OCI-LY7 (cell line): ENCODE data around the gene CLDN1.

Experiments used
- CTCF ChIP-seq: fragments of 200-600 bp; sonication (generic); conservative IDR thresholded peaks from 2 replicates; pipeline ENCODE4 v1.5.1; 2014; ENCODE audit warnings: mild to moderate bottlenecking, antibody characterized with exemption, low read length, moderate library complexity, mixed read lengths
- EZH2phosphoT487 ChIP-seq: fragments of 200-600 bp; sonication (generic); IDR thresholded peaks from 2 replicates; pipeline ENCODE4 v1.6.1; 2018; ENCODE audit warnings: low read depth, borderline replicate concordance, mild to moderate bottlenecking, mixed run types, antibody characterized with exemption, low read length, moderate library complexity, mixed read lengths

GRCh38 chr3:190265796-190266195 lies 56.5 kb downstream of the CLDN1 start:
- no peak for TF ChIP-seq CTCF
- TF ChIP-seq EZH2phosphoT487, result no peak
